Astrocyte (in vitro differentiated cells and primary cell): ENCODE data around the gene AGTR1. TPM values are rescaled to one million over a fixed set of nuclear protein-coding genes. Genes with fewer than 3 reads are reported as not detected.

Experiments used
- total RNA-seq: library from RNA; stranded (reverse); gene quantifications from 2 replicates; pipeline ENCODE4 v1.2.1, GENCODE V29; 2021

AGTR1 gene
- total RNA-seq, 1 donor from 2014 or later, result 0.61 TPM

Other genes starting within 250 kb of the AGTR1 start
- gene CPB1, start 129.9 kb downstream of the AGTR1 start, total RNA-seq, result not detected in 2 replicates
- gene CPA3, start 167.4 kb downstream of the AGTR1 start, total RNA-seq, result not detected in 2 replicates